ENCODE measurements around the gene ANKIB1.
"Not testable (repeated sequence)": the region's sequence is repeated elsewhere in the genome, so short reads cannot be mapped to it uniquely, and the experiment has no call there.

The ANKIB1 gene

GRCh38 chr7:92245487-92246359 lies at the start of gene ANKIB1, which contains the start of gene KRIT1:
TSS of gene ANKIB1 (plus strand) at chr7:92245974. CDS start at chr7:92294979, 49,005 bp downstream.
TSS of gene KRIT1 (minus strand) at chr7:92245914. CDS start at chr7:92242135, 3,779 bp downstream.
- peak; percentile 70 to 74 (median 72) for DNase-seq (ENCODE audit: low read depth in 3 of 3)

GRCh38 chr7:92200791-92201190 lies 45.0 kb upstream of the ANKIB1 start:
- no peak for DNase-seq (ENCODE audit: low read depth in 3 of 3)

GRCh38 chr7:92205987-92206386 lies 39.8 kb upstream of the ANKIB1 start:
- DNase-seq (ENCODE audit: low read depth in 3 of 3) = no peak

- DNase-seq (ENCODE audit: low read depth in 3 of 3) = no peak
These were observed 39.1 kb upstream of the ANKIB1 start for GRCh38 chr7:92206672-92207071.

GRCh38 chr7:92221766-92222165 lies 24.0 kb upstream of the ANKIB1 start:
- no peak for DNase-seq (ENCODE audit: low read depth in 3 of 3)

- DNase-seq (ENCODE audit: low read depth in 3 of 3) = no peak
These were observed 18.8 kb upstream of the ANKIB1 start for GRCh38 chr7:92226981-92227380.

- no peak for DNase-seq (ENCODE audit: low read depth in 3 of 3)
These were observed 17.7 kb upstream of the ANKIB1 start for GRCh38 chr7:92228100-92228499.

- no peak for DNase-seq (ENCODE audit: low read depth in 3 of 3)
These were observed 17.0 kb upstream of the ANKIB1 start for GRCh38 chr7:92228742-92229141.

GRCh38 chr7:92230547-92230946 lies 15.2 kb upstream of the ANKIB1 start:
- no peak for DNase-seq (ENCODE audit: low read depth in 3 of 3)

GRCh38 chr7:92242972-92243371 lies 2.8 kb upstream of the ANKIB1 start:
- DNase-seq (ENCODE audit: low read depth in 3 of 3) = no peak

- DNase-seq (ENCODE audit: low read depth in 3 of 3) = no peak
These were observed 827 bp upstream of the ANKIB1 start for GRCh38 chr7:92244808-92245486.

GRCh38 chr7:92246360-92247101 lies 757 bp downstream of the ANKIB1 start:
- no peak for DNase-seq (ENCODE audit: low read depth in 3 of 3)

GRCh38 chr7:92250603-92251002 lies 4.8 kb downstream of the ANKIB1 start:
- DNase-seq (ENCODE audit: low read depth in 3 of 3) = no peak

- DNase-seq (ENCODE audit: low read depth in 3 of 3) = no peak
These were observed 5.4 kb downstream of the ANKIB1 start for GRCh38 chr7:92251181-92251580.

GRCh38 chr7:92253251-92253650 lies 7.5 kb downstream of the ANKIB1 start:
- no peak for DNase-seq (ENCODE audit: low read depth in 3 of 3)

- DNase-seq (ENCODE audit: low read depth in 3 of 3) = not testable (repeated sequence)
These were observed 9.0 kb downstream of the ANKIB1 start for GRCh38 chr7:92254800-92255199.

- DNase-seq (ENCODE audit: low read depth in 3 of 3) = no peak
These were observed 9.5 kb downstream of the ANKIB1 start for GRCh38 chr7:92255308-92255707.

GRCh38 chr7:92259062-92259461 lies 13.3 kb downstream of the ANKIB1 start:
- DNase-seq (ENCODE audit: low read depth in 3 of 3) = no peak

GRCh38 chr7:92259610-92260247 lies 14.0 kb downstream of the ANKIB1 start:
- DNase-seq (ENCODE audit: low read depth in 3 of 3) = no peak

GRCh38 chr7:92260248-92260781 lies 14.5 kb downstream of the ANKIB1 start:
- no peak for DNase-seq (ENCODE audit: low read depth in 3 of 3)

Measured in stimulated activated CD4-positive, alpha-beta T cell treated with anti-CD3 and anti-CD28 coated beads, TNF-alpha, amount 100 ng/mL, for 4 hours (primary cell).